GM08714 (cell line): ENCODE measurements around the gene RPL22L1.
"Not testable (repeated sequence)": the region's sequence is repeated elsewhere in the genome, so short reads cannot be mapped to it uniquely, and the experiment has no call there.

ENCODE experiments used
- H3K4me3 ChIP-seq: fragments of 200-500 bp; sonication (Bioruptor generic); 2 replicates; pipeline ENCODE4 v1.5.1; 2014; ENCODE audit warnings: mild to moderate bottlenecking, low read length, inconsistent platforms
- ZNF274 ChIP-seq: IDR thresholded peaks from 2 replicates; pipeline ENCODE4 v1.6.1; 2012; ENCODE audit warnings: mild to moderate bottlenecking, low read depth, low read length

The RPL22L1 gene

DNA sequence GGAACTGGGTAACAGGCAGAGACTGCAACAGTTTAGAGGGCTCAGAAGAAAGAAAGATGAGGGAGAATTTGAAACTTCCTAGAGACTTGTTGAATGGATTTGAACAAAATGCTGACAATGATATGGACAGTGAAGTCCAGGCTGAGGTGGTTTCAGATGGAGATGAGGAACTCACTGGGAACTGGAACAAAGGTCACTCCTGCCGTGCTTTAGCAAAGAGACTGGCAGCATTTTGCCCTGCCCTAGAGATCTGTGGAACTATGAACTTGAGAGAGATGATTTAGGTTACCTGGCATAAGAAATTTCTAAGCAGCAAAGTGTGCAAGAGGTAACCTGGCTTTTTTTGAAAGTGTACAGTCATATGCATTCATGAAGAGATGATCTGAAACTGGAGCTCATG is 26.8 kb upstream of the RPL22L1 start:
- H3K4me3 ChIP-seq = no peak overlapping the region
- no peak for TF ChIP-seq ZNF274

DNA sequence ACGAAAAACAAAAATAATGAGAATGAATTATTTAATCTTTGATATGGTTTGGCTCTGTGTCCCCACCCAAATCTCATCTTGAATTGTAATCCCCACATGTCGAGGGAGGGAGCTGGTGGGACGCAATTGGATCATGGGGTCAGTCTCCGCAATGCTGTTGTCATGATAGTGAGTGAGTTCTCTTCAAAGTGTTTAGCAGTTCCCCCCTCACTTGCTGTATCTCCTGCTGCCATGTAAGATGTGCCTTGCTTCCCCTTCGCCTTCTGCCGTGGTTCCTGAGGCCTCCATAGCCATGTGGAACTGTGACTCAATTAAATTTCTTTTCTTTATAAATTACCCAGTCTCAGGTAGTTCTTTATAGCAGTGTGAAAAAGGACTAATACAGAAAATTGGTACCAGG is 26.3 kb upstream of the RPL22L1 start:
- not testable (repeated sequence) for H3K4me3 ChIP-seq

DNA sequence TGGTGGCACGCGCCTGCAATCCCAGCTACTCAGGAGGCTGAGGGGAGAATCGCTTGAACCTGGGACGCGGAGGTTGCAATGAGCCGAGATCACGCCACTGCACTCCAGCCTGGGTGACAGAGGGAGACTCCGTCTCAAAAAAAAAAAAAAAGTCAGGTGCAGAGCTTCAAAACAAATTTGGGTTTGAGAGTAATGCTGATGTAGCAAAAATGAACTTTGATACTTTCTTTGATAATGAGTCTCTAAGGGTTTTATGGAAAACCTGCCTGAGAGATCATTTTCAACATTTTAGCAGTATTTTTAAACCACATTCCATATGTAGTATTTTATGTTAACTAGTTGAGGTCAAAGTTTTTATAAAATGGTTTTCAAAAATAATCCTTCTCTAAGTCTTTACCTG is 23.9 kb upstream of the RPL22L1 start:
- no peak for TF ChIP-seq ZNF274
- H3K4me3 ChIP-seq = no peak overlapping the region

DNA sequence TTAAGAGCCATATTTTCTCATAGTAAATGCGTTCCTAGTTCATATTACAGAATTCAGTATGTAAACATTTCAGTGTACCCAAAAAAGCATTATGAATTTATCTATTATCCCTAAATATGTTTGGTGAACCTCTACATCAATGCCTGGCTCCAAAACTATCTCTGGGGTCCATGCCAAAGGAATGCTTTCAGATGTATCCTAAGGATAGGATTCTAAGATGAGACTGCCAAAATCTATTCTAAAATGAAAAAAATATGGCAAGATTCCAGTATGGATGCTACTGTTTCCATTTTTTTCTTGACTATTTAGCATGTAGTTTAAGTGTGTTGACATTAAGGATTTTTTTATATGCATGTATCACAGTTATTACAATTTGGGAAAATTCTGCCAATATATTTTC is 19.6 kb upstream of the RPL22L1 start:
- no peak overlapping the region for H3K4me3 ChIP-seq
- no peak for TF ChIP-seq ZNF274

DNA sequence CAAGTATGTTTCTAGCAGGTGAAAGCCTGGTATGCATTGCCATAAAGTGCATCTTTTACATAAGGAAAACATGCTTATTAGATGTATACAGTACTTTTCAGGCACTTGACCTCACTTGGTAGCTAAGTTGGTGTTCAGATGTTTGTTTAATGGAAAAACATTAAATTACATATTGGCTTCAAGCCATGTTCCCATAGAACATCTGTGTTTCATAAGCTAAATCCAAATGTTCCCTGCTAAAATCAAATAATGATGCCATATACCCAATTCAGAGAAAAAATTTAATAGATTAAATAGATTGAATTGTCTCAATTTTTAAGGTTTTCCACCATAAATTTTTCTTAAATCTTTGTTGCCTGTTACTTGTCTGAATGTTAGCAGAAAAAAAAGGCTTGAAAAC is 19.1 kb upstream of the RPL22L1 start:
- TF ChIP-seq ZNF274 = no peak
- H3K4me3 ChIP-seq = no peak overlapping the region

DNA sequence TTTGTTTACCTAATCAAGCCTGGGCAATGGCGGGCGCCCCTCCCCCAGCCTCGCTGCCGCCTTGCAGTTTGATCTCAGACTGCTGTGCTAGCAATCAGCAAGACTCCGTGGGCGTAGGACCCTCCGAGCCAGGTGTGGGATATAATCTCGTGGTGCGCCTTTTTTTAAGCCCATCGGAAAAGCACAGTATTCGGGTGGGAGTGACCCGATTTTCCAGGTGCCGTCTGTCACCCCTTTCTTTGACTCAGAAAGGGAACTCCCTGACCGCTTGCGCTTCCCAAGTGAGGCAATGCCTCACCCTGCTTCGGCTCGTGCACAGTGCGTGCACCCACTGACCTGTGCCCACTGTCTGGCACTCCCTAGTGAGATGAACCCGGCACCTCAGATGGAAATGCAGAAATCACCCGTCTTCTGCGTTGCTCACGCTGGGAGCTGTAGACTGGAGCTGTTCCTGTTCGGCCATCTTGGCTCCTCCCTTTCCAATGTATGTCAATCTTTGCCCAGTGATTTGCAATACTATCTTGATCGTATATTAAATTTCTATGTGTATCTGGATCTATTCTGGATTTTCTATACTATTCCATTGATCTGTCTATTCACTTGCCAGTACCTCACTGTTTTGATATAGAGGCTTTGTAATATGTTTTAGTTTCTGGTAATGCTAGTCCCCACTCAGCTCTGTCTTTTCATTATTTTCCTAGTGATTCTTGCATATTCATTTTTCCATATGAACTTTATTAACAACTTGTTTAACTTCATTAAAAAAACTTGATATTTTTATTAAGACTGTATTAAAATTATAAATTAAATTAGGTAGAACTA is 14.3 kb upstream of the RPL22L1 start:
- not testable (repeated sequence) for H3K4me3 ChIP-seq

DNA sequence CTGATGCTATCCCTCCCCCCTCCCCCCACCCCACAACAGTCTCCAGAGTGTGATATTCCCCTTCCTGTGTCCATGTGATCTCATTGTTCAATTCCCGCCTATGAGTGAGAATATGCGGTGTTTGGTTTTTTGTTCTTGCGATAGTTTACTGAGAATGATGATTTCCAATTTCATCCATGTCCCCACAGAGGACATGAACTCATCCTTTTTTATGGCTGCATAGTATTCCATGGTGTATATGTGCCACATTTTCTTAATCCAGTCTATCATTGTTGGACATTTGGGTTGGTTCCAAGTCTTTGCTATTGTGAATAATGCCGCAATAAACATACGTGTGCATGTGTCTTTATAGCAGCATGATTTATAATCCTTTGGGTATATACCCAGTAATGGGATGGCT is 8.7 kb upstream of the RPL22L1 start:
- H3K4me3 ChIP-seq = not testable (repeated sequence)

DNA sequence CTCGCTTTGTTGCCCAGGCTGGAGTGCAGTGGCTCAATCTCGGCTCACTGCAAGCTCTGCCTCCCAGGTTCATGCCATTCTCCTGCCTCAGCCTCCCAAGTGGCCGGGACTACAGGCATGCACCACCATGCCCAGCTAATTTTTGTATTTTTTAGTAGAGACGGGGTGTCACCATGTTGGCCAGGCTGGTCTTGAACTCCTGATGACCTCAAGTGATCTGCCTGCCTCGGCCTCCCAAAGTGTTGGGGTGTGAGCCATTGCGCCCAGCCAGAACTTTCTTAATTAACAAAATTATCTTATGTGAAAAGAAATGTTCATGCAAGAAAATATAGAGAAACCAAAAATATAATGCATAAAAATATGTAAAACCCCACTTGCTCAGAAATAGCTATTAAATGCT is 7.3 kb upstream of the RPL22L1 start:
- not testable (repeated sequence) for H3K4me3 ChIP-seq

DNA sequence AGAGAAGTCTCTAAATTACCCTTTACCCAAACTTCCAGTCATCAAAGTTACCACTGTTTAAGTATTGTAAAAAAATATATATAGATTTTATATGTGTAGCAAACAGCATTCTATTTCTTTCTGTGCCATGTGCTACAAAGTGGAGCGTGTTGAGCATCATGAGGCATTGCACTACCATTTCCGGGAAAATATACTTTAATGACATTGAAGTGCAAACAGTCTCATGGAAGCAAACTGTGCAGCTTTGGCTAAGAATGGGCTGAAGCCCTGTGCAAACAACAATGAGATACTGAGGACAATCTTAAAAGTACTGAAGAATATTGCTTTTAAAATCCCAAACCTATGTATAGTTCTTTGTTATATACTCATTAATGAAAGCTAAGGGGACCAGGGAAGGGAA is 6.5 kb upstream of the RPL22L1 start:
- H3K4me3 ChIP-seq = no peak overlapping the region
- no peak for TF ChIP-seq ZNF274

DNA sequence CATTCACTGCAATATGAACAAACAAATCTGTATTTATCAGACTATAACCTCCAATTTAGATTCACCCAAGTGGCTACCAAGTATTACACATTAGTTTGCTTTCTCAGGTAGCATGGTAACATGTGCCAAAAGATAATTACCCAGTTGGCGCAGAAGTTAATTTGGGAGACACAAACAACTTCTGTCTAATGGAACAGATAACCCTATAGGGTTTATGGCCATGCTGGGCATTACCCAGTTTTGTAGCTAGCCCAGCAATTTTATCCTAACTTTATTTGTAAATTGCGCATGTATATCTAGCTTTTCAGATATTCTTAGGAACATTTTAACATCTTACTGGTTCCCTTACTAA is 780 bp downstream of the RPL22L1 start:
- H3K4me3 ChIP-seq = peak overlapping the region; percentile 76
- TF ChIP-seq ZNF274 = no peak

DNA sequence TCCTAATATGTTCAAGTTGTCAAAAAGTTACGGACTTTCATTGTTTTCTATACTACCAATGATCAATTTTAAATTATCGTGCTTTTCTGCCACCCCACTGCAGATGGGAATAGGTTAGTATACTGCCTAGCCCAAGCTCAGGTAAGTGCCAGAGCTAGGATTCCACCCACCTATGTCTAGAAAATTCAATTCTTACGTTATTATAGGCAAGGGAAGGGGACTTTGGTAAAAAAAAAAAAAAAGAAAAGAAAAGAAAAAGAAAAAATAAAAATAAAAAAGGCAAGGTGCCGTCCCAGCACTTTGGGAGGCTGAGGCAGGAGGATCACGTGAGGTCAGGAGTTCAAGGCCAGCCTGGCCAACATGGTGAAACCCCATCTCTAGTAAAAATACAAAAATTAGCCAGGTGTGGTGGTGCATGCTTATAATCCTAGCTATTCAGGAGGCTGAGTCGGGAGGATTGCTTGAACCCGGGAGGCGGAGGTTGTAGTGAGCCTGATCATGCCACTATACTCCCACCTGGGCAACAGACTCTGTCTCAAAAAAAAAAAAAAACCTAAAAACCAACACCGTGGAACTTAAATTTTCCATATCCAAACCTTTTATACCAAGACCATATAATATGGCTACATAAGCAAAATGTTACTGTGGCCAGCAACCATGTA is 1.3 kb downstream of the RPL22L1 start:
- no peak for TF ChIP-seq ZNF274
- H3K4me3 ChIP-seq = peak overlapping the region; percentile 76

DNA sequence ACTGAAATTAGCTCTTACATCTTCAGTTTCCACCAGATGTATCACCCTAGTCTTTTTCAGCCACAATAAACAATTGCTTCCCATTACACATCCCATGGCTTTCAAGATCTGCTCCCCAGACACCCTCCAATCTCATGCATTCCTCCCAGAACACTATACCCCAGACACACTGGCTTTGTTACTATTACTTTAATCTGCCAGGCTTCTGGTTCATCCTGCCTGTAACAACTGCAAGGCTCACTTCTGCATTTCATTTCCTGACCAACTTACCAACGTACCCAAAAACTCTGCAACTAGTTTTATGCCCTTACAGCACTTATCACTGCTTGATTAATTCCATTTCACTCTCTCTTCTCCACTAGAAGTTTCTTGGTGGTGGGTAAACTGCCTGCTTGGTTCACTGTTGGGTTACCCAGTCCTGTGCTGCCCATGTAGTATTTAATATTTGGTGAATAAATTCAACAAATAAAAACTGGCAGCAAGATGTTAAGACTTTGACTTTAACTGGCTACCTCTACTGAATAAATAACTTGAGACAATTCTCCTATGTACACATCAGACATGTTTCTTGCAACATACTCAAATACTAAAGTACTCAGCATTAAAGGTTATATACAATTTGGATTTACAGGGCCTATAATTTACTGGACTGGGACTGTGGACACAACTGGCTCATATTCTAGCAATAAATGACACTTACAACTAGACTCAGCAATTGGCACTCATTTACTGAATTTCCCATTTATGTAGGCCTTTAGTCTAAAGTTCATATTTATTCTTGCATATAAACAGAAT is 2.7 kb downstream of the RPL22L1 start:
- no peak for TF ChIP-seq ZNF274
- peak overlapping the region; percentile 76; the same call in 1 of the 2 replicates for H3K4me3 ChIP-seq

DNA sequence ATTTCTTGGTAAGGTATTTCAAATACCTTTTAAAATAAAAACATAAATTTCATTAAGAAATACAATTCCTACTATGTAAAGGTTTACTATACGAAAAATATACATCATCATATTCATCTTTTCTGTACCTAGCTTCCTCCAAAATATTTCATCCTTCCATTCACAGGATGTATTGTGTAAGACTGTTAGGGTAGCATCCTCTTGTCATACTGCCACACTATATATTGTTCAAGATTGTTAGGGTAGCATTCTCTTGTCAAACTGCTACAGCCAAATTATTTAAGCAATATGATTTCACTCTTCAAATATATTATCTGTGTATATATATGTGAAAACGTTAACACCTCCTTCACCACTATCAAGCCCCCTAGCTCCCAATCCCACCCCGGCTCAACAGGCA is 3.5 kb downstream of the RPL22L1 start:
- TF ChIP-seq ZNF274 = no peak
- H3K4me3 ChIP-seq = no peak overlapping the region

DNA sequence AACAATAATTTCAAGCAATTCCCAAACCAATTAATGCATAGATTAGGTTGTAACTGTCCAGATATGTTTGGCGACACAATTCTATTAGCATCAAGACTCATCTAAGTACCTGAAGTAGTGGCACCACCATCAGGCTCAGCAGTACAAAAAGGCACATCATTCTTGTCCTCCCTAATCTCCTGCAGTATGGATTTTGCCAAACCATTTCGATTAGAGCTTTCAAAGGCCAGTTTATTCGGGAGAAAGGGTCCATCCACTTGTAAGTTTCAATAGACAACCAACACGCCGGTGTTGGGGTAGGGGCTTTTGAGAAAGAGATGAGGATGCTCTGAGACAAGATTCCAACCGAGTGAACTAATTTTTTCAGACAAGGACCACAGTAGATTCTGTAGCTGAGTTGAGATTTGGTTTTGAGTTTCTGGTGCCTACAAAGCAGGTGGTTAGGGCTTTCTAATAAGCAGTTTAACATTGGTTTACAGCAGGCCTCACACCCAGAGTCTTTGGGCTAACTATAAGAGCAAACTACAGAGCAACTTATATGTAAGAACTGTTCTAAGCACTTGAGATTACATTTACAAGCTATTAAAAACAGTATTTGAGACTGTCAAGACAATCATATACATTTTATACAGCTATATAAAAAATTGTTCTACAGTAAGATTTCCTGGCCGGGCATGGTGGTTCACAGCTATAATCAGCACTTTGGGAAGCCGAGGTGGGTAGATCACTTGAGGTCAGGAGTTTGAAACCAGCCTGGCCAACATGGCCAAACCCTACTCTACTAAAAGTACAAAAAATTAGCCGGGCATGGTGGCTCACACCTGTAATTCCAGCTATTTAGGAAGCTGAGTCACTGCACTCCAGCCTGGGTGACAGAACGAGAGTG is 4.5 kb downstream of the RPL22L1 start:
- TF ChIP-seq ZNF274 = no peak
- no peak overlapping the region for H3K4me3 ChIP-seq
